ENCODE results near the gene ULBP2.

DNA sequence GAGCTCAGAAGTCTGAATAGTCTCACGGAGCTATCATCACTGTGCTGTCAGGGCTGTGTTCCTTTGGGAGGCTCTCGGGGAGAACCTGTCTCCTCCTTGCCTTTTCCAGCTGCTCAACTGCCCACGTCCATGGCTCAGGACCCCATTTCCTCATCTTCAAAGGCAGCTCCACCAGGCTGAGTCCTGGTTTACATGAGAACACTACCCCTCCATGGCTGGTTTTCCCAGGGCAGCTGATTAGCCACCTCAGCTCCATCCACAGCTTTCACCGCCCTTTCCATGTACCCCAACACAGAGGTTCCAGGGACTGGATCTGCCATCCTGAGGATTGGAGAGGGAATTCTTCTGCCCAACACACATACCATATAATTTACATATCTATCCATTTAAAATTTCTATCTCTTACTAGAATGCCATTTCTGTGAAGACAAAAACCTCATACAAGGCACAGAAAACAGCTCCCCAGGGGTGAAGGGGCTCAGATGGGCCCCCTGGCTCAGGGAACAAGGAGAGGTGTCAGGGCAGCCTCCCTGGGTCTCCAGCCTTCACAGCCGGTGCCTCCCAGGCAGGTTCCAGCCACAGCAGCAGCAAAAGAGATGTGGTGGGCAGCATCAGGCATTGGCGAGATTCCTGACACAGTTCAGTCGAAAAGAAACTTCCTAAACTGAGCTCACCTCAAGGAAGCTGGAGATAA lies 41.7 kb upstream of the ULBP2 start:
- TF ChIP-seq, protein P1, sequence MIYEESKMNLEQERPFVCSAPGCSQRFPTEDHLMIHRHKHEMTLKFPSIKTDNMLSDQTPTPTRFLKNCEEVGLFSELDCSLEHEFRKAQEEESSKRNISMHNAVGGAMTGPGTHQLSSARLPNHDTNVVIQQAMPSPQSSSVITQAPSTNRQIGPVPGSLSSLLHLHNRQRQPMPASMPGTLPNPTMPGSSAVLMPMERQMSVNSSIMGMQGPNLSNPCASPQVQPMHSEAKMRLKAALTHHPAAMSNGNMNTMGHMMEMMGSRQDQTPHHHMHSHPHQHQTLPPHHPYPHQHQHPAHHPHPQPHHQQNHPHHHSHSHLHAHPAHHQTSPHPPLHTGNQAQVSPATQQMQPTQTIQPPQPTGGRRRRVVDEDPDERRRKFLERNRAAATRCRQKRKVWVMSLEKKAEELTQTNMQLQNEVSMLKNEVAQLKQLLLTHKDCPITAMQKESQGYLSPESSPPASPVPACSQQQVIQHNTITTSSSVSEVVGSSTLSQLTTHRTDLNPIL (CRISPR knock-in tag; IDR thresholded peaks at IDR 0.05; ENCODE audit: low read depth), result no peak
- TF ChIP-seq, protein P2, sequence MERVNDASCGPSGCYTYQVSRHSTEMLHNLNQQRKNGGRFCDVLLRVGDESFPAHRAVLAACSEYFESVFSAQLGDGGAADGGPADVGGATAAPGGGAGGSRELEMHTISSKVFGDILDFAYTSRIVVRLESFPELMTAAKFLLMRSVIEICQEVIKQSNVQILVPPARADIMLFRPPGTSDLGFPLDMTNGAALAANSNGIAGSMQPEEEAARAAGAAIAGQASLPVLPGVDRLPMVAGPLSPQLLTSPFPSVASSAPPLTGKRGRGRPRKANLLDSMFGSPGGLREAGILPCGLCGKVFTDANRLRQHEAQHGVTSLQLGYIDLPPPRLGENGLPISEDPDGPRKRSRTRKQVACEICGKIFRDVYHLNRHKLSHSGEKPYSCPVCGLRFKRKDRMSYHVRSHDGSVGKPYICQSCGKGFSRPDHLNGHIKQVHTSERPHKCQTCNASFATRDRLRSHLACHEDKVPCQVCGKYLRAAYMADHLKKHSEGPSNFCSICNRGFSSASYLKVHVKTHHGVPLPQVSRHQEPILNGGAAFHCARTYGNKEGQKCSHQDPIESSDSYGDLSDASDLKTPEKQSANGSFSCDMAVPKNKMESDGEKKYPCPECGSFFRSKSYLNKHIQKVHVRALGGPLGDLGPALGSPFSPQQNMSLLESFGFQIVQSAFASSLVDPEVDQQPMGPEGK (CRISPR knock-in tag; IDR thresholded peaks at IDR 0.05; ENCODE audit: borderline replicate concordance), result no peak
- TF ChIP-seq ESRRG (CRISPR knock-in tag; IDR thresholded peaks at IDR 0.05), result no peak
- no peak for TF ChIP-seq TCF4 (CRISPR knock-in tag; IDR thresholded peaks at IDR 0.05; ENCODE audit: borderline replicate concordance)
- TF ChIP-seq OSR1 (CRISPR knock-in tag; IDR thresholded peaks at IDR 0.05), result no peak

Measured in SK-N-SH treated with all-trans-retinoic acid at 6 μM for 48 hours (cell line).